T-helper 2 cell treated with Interferon-gamma antibody and Interleukin-4, amounts not matched to agents 100 ng/mL and 5 ng/mL, for 36 hours (primary cell): ENCODE measurements around the gene URI1. TPM values are rescaled to one million over a fixed set of nuclear protein-coding genes. Genes with fewer than 3 reads are reported as not detected.
"Not testable (repeated sequence)": the region's sequence is repeated elsewhere in the genome, so short reads cannot be mapped to it uniquely, and the experiment has no call there.

ENCODE experiments used
- intact Hi-C: fragments of 100-400 bp; cut with micrococcal nuclease; formaldehyde crosslinking; loops from one replicate; pipeline ENCODE4 v1.15.1; 2023
- total RNA-seq: library from RNA; stranded (reverse); gene quantifications from 2 replicates; pipeline ENCODE4 v1.2.3, GENCODE V29; 2022

URI1 gene
- total RNA-seq, 1 donor from 2014 or later, result 53.1 TPM

- intact Hi-C loops, result loop anchor here (1.0 to 10.0 kb wide), 5 partner anchors 65 to 728 kb away; partner anchors contain the start of genes CCNE1, POP4 and UQCRFS1
These were observed 594 bp downstream of the URI1 start for GRCh38 chr19:29942404-29943261.

DNA sequence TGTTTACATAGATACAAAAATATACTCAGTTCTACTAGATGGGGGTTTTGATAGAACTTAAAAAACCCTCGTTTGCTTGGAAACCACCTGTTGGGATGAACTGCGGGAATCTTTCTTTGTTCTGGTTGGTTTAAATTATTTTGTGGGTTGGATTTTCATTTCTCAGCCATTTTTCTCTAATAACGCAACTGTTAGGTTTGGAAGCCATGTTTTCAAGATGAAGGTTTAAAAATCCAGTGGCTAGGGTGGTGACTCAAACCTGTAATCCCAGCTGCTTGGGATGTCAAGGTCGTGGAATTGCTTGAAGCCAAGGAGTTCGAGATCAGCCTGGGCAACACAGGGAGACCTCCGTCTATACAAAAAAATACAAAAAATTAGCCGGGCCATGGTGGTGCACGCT, 1.6 kb downstream of the URI1 start:
- intact Hi-C loops, result loop anchor here (5.0 to 10.0 kb wide), 4 partner anchors 64 to 729 kb away; partner anchors contain the start of genes CCNE1, POP4 and UQCRFS1

- intact Hi-C loops, result loop anchor here (5.0 to 10.0 kb wide), 4 partner anchors 63 to 730 kb away; partner anchors contain the start of genes CCNE1, POP4 and UQCRFS1
These were observed 2.5 kb downstream of the URI1 start for GRCh38 chr19:29944390-29945012.

GRCh38 chr19:29945017-29945416, 3.0 kb downstream of the URI1 start:
- intact Hi-C loops, result loop anchor here (10.0 kb wide), 2 partner anchors 340 to 730 kb away; partner anchors contain the start of genes POP4 and UQCRFS1

GRCh38 chr19:29945433-29945832, 3.4 kb downstream of the URI1 start:
- intact Hi-C loops, result loop anchor here (10.0 kb wide), 2 partner anchors 341 to 731 kb away; partner anchors contain the start of genes POP4 and UQCRFS1

DNA sequence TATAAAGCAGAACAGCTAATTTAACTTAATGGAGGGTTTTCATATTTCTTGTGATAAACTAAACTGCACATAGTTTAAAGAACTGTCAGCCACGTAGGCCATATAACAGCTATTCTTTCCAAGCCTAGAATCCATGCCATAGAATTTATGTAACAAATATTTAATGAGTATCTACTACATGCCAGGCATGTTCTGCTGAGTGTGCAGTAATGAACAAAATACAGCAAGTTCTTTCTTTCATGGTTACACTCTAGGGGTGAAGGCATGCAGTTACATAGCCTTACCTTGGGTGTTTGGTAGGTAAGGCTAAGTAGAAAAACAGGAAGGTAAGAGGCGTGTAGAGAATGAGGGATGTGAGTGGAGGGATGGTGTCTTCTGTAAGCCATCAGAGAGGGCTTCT, 4.6 kb downstream of the URI1 start:
- intact Hi-C loops, result loop anchor here (10.0 kb wide), 2 partner anchors 342 to 732 kb away; partner anchors contain the start of genes POP4 and UQCRFS1

DNA sequence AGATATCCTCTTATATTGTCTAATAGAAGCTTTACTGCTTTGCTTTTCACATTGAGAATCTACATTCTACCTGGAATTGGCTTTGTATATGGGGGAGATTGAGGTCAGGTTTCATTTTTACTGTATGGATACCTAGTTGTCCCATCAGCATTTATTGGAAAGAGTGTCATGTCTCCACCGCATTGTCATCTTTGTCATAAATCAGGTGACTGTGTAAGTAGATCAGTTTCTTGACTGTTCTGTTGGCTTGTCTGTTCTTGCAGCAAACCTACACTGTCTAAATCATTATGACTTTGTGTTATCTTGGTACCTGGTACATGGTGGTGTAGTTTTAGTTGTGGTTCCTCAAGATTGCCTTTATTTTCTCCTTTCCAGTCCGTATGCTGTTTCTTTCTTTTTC, 5.8 kb downstream of the URI1 start:
- intact Hi-C loops, result loop anchor here (10.0 kb wide), 2 partner anchors 343 to 733 kb away; partner anchors contain the start of genes POP4 and UQCRFS1

DNA sequence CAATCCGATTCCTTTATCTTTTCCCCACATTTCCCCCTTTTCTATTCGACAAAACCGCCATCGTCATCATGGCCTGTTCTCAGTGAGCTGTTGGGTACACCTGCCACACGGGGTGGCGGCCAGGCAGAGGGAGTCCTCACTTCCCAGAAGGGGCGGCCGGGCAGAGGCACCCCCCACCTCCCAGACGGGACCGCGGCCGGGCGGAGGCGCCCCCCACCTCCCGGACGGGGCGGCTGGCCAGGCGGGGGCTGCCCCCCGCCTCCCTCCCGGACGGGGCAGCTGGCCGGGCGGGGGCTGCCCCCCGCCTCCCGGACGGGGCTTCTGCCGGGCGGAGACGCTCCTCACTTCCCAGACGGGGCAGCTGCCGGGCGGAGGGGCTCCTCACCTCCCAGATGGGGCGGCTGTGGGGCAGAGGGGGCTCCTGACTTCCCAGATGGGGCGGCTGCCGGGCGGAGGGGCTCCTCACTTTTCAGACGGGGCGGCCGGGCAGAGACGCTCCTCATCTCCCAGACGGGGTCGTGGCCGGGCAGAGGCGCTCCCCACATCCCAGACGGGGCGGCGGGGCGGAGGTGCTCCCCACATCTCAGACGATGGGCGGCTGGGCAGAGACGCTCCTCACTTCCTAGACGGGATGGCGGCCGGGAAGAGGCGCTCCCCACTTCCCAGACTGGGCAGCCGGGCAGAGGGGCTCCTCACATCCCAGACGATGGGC, 6.9 kb downstream of the URI1 start:
- intact Hi-C loops, result loop anchor here (10.0 kb wide), 2 partner anchors 344 to 734 kb away; partner anchors contain the start of genes POP4 and UQCRFS1

DNA sequence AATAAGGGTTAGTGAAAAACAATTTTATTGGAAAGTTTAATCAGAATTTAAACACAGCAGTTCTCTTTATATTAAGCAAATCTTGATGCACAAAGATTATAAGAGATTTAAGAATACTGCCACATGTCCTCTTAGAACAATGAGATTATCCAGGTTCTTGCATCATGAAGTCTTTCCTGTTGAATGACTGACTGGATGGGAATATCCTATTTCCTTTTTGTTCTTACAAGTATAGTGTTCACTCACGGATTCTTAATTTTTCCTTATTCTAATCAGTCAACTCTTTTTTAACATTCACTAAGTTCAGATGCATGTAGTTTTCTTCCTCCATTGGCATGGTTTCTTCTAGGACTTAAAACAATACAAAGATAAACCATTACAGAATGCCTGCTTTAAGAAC, 10.1 kb downstream of the URI1 start:
- intact Hi-C loops, result no loop called here

- intact Hi-C loops, result no loop called here
These were observed 10.6 kb downstream of the URI1 start for GRCh38 chr19:29952646-29953045.

- intact Hi-C loops, result no loop called here
These were observed 11.6 kb downstream of the URI1 start for GRCh38 chr19:29953352-29954247.

- intact Hi-C loops, result no loop called here
These were observed 14.8 kb downstream of the URI1 start for GRCh38 chr19:29956855-29957254.

DNA sequence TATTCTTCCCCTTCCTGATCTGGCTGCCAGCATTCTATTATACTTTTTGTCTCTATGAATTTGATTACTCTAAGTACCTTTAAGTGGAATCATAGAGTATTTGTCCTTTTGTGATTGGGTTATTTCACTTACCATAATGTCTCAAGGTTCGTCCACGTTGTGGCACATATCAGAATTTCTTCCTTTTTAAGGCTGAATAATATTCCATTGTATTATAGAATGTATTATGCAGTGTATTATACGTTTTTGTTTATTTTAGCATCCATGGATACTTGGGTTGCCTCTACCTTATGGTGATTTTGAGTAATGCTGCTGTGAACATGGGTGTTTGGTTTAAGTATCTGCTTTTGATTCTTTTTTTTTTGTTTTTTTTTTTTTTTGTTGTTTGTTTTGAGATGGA, 19.3 kb downstream of the URI1 start:
- intact Hi-C loops, result no loop called here

DNA sequence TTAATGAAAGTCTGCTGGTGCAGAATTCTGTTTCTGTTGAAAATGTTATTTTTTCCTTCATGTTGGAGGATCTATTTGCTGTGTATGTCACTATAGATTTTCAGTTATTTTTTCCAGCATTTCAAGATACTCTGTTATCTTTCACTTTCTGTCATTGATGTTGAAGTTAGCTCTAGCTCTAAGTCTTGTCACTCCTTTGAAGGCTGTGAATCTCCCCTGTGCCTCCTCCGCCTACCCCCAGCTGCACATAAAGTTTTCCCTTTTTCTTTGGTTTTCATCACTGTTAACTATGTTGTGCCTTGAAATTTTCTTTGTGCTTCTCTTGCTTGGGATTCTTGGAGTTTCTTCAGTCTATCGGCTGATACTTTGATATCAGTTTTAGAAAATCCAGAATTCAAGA, 20.8 kb downstream of the URI1 start:
- intact Hi-C loops, result no loop called here

GRCh38 chr19:29963576-29963975, 21.5 kb downstream of the URI1 start:
- intact Hi-C loops, result no loop called here

DNA sequence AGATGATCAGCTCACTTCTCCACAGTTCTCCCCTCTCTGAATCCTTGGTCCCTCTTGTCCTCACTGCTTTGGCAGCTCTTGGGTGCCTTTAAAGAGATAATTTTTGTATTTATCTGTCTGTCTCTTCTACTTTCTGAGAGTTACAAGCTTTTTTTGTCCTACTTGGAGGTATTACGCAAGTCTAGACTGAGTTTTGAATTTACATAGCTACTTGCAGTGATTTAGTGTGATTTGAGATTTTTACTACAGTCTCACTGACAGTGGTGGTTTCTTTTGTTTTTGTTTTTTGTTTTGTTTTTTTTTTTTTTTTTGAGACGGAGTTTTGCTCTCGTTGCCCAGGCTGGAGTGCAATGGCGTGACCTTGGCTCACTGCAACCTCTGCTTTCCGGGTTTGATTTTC, 22.1 kb downstream of the URI1 start:
- intact Hi-C loops, result no loop called here

- intact Hi-C loops, result no loop called here
These were observed 23.5 kb downstream of the URI1 start for GRCh38 chr19:29965492-29965891.

GRCh38 chr19:29966142-29966541, 24.1 kb downstream of the URI1 start:
- intact Hi-C loops, result not testable (repeated sequence)

GRCh38 chr19:29966588-29967249, 24.7 kb downstream of the URI1 start:
- intact Hi-C loops, result no loop called here

GRCh38 chr19:29967623-29968022, 25.6 kb downstream of the URI1 start:
- intact Hi-C loops, result no loop called here
